Measurements from ENCODE around the gene CDH20. TPM values are rescaled to one million over a fixed set of nuclear protein-coding genes. Genes with fewer than 3 reads are reported as not detected.

CDH20 gene
- total and polyA plus RNA-seq, 7 experiments from 2014 or later: 0.15 to 0.44 (median 0.40) TPM; not detected in 4

DNA sequence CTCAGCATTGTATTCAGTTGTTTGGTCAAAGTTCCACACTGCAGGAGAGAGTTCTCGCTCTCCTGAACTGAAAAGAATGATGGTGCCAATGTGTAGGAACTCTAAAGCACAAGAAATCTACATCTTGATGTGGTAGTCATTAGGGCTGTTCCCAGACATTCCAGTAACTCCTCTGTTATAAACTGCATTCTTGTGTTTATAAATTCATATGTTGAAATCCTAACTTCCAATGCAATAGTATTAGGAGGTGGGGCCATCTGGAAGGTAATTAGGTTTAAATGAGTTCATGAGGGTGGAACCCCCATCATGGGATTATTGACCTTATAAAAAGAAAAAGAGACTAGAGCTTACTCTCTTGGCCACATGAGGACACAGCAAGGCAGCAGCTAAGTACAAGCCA lies 239.6 kb downstream of the CDH20 start:
- Histone ChIP-seq H3K27me3 (ENCODE audit: control insufficient read depth in 2 of 2, insufficient read depth in 2 of 2, low read length in 2 of 2) (no peaks in the 10 kb centered on the region), H3K4me1 (ENCODE audit: control insufficient read depth in 2 of 2, insufficient read depth in 2 of 2, low read length in 2 of 2) (no peaks in the 10 kb centered on the region), H3K36me3 (ENCODE audit: control insufficient read depth in 2 of 3, insufficient read depth in 3 of 3, low read length in 3 of 3) (no peaks in the 10 kb centered on the region), H3K9me3 (ENCODE audit: control insufficient read depth in 2 of 3, low read length in 3 of 3) (peaks cover 0 to 5% (median 0%) of the 10 kb centered on the region in 3 experiments), H3K4me3 (ENCODE audit: low read length) (no peak overlapping the region), H3K27ac (ENCODE audit: low read depth, low read length) (no peak overlapping the region)
- Mint-ChIP-seq H3K4me3 (no peak overlapping the region), H3K27me3 (peaks cover 2 to 44% (median 33%) of the 10 kb centered on the region in 5 donors), H3K27ac (no peak overlapping the region), H3K4me1 (peaks cover 0 to 3% (median 0%) of the 10 kb centered on the region in 7 donors), H3K36me3 (peaks cover 0 to 4% (median 0%) of the 10 kb centered on the region in 5 donors), H3K9me3 (peaks cover 0 to 10% (median 4%) of the 10 kb centered on the region in 11 donors)
- DNase-seq: no peak
- ATAC-seq: no peak
- POLR2A ChIA-PET: no interaction called here
- intact Hi-C loops (cut with micrococcal nuclease): no loop called here
- CTCF ChIA-PET: no interaction called here

DNA sequence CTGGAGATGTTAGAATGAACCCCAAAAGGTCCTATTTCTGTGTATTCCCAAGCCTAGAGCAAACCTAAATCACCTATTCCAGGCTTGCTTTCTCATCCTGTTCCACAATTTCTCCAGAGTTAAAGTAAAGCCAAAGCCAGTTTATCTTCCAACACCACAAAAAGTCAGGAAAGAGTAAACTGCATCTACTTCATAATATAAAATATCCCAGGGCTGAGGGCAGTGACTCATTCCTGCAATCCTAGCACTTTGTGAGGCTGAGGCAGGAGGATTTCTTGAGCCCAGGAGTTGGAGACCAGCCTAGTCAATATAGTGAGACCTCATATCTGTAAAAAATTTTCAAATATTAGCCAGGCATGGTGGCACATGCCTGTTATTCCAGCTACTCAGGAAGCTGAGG lies 241.4 kb downstream of the CDH20 start:
- H3K4me3 ChIP-seq (ENCODE audit: low read length): no peak overlapping the region
- Mint-ChIP-seq H3K27ac (no peak overlapping the region), H3K27me3 (peaks cover 4 to 46% (median 30%) of the 10 kb centered on the region in 5 donors), H3K36me3 (peaks cover 0 to 3% (median 0%) of the 10 kb centered on the region in 5 donors), H3K4me1 (peaks cover 0 to 3% (median 0%) of the 10 kb centered on the region in 7 donors), H3K9me3 (peaks cover 0 to 10% (median 4%) of the 10 kb centered on the region in 11 donors), H3K4me3 (no peak overlapping the region)
- no peaks in the 10 kb centered on the region for H3K27me3 ChIP-seq (ENCODE audit: control insufficient read depth in 2 of 2, insufficient read depth in 2 of 2, low read length in 2 of 2)
- intact Hi-C loops (cut with micrococcal nuclease): no loop called here
- no peak for DNase-seq
- H3K27ac ChIP-seq (ENCODE audit: low read depth, low read length): no peak overlapping the region
- no peaks in the 10 kb centered on the region for H3K36me3 ChIP-seq (ENCODE audit: control insufficient read depth in 2 of 3, insufficient read depth in 3 of 3, low read length in 3 of 3)
- no peaks in the 10 kb centered on the region for H3K4me1 ChIP-seq (ENCODE audit: control insufficient read depth in 2 of 2, insufficient read depth in 2 of 2, low read length in 2 of 2)
- ATAC-seq: no peak
- ChIA-PET POLR2A (no interaction called here), CTCF (no interaction called here)
- peaks cover 0 to 5% (median 0%) of the 10 kb centered on the region in 3 experiments for H3K9me3 ChIP-seq (ENCODE audit: control insufficient read depth in 2 of 3, low read length in 3 of 3)

DNA sequence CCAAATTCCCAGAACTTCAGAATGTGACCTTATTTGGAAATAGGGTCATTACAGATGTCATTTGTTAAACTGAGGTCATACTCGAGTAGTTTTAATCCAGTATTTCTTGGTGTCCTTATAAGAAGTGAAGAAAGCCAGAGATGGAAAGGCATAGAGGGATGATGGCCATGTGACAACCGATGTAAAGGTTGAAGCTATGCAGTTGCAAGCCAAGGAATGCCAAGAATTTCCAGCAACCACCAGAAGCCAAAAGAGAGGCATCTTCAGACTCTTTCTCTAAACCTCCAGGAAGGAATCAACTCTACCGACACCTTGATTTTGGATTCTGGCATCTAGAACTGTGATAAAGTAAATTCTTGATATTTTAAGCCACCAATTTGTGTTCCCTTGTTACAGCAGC lies 242.2 kb downstream of the CDH20 start:
- intact Hi-C loops (cut with micrococcal nuclease): no loop called here
- CTCF ChIA-PET: no interaction called here

DNA sequence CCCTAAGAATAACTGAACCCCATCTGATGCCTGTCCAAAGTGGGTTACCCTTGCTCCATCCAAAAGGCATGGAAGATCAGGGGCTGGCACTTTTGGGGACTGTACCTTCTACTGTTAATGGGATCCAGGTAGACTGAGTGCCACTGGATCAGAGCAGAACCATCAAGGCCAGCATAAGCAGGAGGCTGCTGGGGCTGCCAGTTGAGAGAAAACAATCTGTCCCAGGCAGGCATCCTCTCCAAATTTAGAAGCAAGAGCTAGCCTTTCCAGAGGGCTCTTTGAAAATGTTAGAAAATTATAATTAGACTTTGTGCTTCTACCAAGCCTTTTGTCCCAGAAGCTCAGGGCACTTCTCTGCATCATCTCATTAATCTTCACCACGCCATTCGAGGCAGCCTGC lies 245.6 kb downstream of the CDH20 start:
- peaks cover 5 to 12% (median 9%) of the 10 kb centered on the region in 7 donors for H3K4me1 Mint-ChIP-seq
- ChIA-PET CTCF (interaction anchor here (1.0 to 1.2 kb wide), 2 partner anchors 552 to 554 kb away, joined by 5 read pairs; no protein-coding TSS in a partner anchor), POLR2A (no interaction called here)
- Histone ChIP-seq H3K4me3 (ENCODE audit: low read length) (no peak overlapping the region), H3K4me1 (ENCODE audit: control insufficient read depth in 2 of 2, insufficient read depth in 2 of 2, low read length in 2 of 2) (peaks cover 0 to 5% of the 10 kb centered on the region in 2 donors), H3K27me3 (ENCODE audit: control insufficient read depth in 2 of 2, insufficient read depth in 2 of 2, low read length in 2 of 2) (peaks cover 0 to 6% of the 10 kb centered on the region in 2 donors), H3K9me3 (ENCODE audit: control insufficient read depth in 2 of 3, low read length in 3 of 3) (no peaks in the 10 kb centered on the region), H3K27ac (ENCODE audit: low read depth, low read length) (no peak overlapping the region), H3K36me3 (ENCODE audit: control insufficient read depth in 2 of 3, insufficient read depth in 3 of 3, low read length in 3 of 3) (no peaks in the 10 kb centered on the region)
- peaks cover 0 to 2% (median 0%) of the 10 kb centered on the region in 11 donors for H3K9me3 Mint-ChIP-seq
- no peaks in the 10 kb centered on the region for H3K36me3 Mint-ChIP-seq
- H3K27me3 Mint-ChIP-seq: peaks cover 28 to 69% (median 60%) of the 10 kb centered on the region in 5 donors
- no peak overlapping the region for H3K4me3 Mint-ChIP-seq
- intact Hi-C loops (cut with micrococcal nuclease): no loop called here
- DNase-seq (no peak), ATAC-seq (no peak)
- H3K27ac Mint-ChIP-seq: no peak overlapping the region

More for the DNA sequence above, 242.2 kb downstream of the CDH20 start:
- Histone ChIP-seq H3K36me3 (ENCODE audit: control insufficient read depth in 2 of 3, insufficient read depth in 3 of 3, low read length in 3 of 3) (no peaks in the 10 kb centered on the region), H3K4me3 (ENCODE audit: low read length) (no peak overlapping the region), H3K27ac (ENCODE audit: low read depth, low read length) (no peak overlapping the region), H3K27me3 (ENCODE audit: control insufficient read depth in 2 of 2, insufficient read depth in 2 of 2, low read length in 2 of 2) (no peaks in the 10 kb centered on the region), H3K4me1 (ENCODE audit: control insufficient read depth in 2 of 2, insufficient read depth in 2 of 2, low read length in 2 of 2) (no peaks in the 10 kb centered on the region), H3K9me3 (ENCODE audit: control insufficient read depth in 2 of 3, low read length in 3 of 3) (peaks cover 0 to 5% (median 0%) of the 10 kb centered on the region in 3 experiments)
- Mint-ChIP-seq H3K27ac (no peak overlapping the region), H3K27me3 (peaks cover 8 to 51% (median 35%) of the 10 kb centered on the region in 5 donors), H3K36me3 (peaks cover 0 to 3% (median 0%) of the 10 kb centered on the region in 5 donors), H3K4me3 (no peak overlapping the region), H3K9me3 (peaks cover 0 to 10% (median 4%) of the 10 kb centered on the region in 11 donors), H3K4me1 (peaks cover 0 to 3% (median 0%) of the 10 kb centered on the region in 7 donors)
- ATAC-seq (no peak), DNase-seq (no peak)
- POLR2A ChIA-PET: no interaction called here

DNA sequence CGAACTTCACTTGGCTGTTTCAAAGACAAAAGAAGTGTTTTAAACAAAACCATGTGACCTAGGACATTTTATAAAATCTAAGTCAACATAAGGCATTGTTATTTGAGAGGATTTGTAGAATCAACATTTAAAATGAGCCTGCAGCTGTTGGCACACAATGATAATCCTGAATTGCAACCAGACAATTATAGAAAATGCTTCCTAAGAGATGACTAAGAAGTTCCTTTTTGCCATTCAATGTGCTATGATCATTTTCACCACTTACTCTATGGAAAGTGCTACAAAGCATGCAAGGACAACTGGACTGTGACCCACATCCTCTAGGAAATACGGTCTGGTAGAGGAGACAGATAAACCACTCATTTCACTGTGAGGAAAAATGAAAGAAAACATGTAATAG lies 246.4 kb downstream of the CDH20 start:
- ChIA-PET CTCF (interaction anchor here (1.2 kb wide), 1 partner anchor 553 kb away, joined by 5 read pairs; no protein-coding TSS in a partner anchor), POLR2A (no interaction called here)
- ATAC-seq (no peak), DNase-seq (no peak)
- Histone ChIP-seq H3K27ac (ENCODE audit: low read depth, low read length) (no peak overlapping the region), H3K4me3 (ENCODE audit: low read length) (no peak overlapping the region), H3K4me1 (ENCODE audit: control insufficient read depth in 2 of 2, insufficient read depth in 2 of 2, low read length in 2 of 2) (peaks cover 0 to 5% of the 10 kb centered on the region in 2 donors), H3K27me3 (ENCODE audit: control insufficient read depth in 2 of 2, insufficient read depth in 2 of 2, low read length in 2 of 2) (peaks cover 0 to 6% of the 10 kb centered on the region in 2 donors), H3K9me3 (ENCODE audit: control insufficient read depth in 2 of 3, low read length in 3 of 3) (no peaks in the 10 kb centered on the region), H3K36me3 (ENCODE audit: control insufficient read depth in 2 of 3, insufficient read depth in 3 of 3, low read length in 3 of 3) (no peaks in the 10 kb centered on the region)
- H3K27me3 Mint-ChIP-seq: peaks cover 31 to 73% (median 55%) of the 10 kb centered on the region in 5 donors
- no peak overlapping the region for H3K4me3 Mint-ChIP-seq
- H3K4me1 Mint-ChIP-seq: peaks cover 5 to 12% (median 9%) of the 10 kb centered on the region in 7 donors
- H3K9me3 Mint-ChIP-seq: no peaks in the 10 kb centered on the region
- H3K27ac Mint-ChIP-seq: no peak overlapping the region
- intact Hi-C loops (cut with micrococcal nuclease): no loop called here
- H3K36me3 Mint-ChIP-seq: no peaks in the 10 kb centered on the region

DNA sequence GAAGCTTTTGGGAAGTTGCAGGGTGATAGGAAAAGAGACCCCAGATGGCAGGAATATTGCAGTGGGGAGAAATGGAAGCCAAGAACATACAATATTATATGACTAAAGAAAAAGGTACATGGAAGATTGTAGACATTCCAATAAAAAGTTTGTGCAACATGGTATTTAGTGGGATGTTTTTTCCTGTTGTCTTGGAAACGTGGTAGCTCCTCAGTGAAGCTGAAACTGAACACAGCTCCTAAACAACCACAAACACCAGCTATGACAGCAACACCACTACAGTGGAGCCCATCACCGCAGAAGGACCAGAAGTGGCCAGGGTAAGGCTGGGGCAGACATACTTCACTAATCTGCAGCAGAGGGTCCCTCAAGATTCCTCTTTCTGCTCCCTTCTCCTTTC lies 246.8 kb downstream of the CDH20 start:
- H3K4me1 ChIP-seq (ENCODE audit: control insufficient read depth in 2 of 2, insufficient read depth in 2 of 2, low read length in 2 of 2): peaks cover 0 to 5% of the 10 kb centered on the region in 2 donors
- H3K9me3 Mint-ChIP-seq: no peaks in the 10 kb centered on the region
- no peak overlapping the region for H3K27ac ChIP-seq (ENCODE audit: low read depth, low read length)
- H3K4me3 ChIP-seq (ENCODE audit: low read length): no peak overlapping the region
- no peak overlapping the region for H3K27ac Mint-ChIP-seq
- H3K9me3 ChIP-seq (ENCODE audit: control insufficient read depth in 2 of 3, low read length in 3 of 3): no peaks in the 10 kb centered on the region
- no peak for ATAC-seq
- ChIA-PET CTCF (interaction anchor here (0.7 to 1.2 kb wide), 2 partner anchors 42 to 553 kb away, joined by 3 to 5 read pairs; no protein-coding TSS in a partner anchor), POLR2A (no interaction called here)
- H3K36me3 ChIP-seq (ENCODE audit: control insufficient read depth in 2 of 3, insufficient read depth in 3 of 3, low read length in 3 of 3): no peaks in the 10 kb centered on the region
- no peak overlapping the region for H3K4me3 Mint-ChIP-seq
- peaks cover 0 to 6% of the 10 kb centered on the region in 2 donors for H3K27me3 ChIP-seq (ENCODE audit: control insufficient read depth in 2 of 2, insufficient read depth in 2 of 2, low read length in 2 of 2)
- H3K36me3 Mint-ChIP-seq: no peaks in the 10 kb centered on the region
- H3K27me3 Mint-ChIP-seq: peaks cover 32 to 73% (median 54%) of the 10 kb centered on the region in 5 donors
- H3K4me1 Mint-ChIP-seq: peaks cover 5 to 12% (median 9%) of the 10 kb centered on the region in 7 donors
- intact Hi-C loops (cut with micrococcal nuclease): no loop called here
- DNase-seq: no peak

All from naive thymus-derived CD4-positive, alpha-beta T cell (primary cell).